Measurements from ENCODE around the gene ARL17B. TPM values are rescaled to one million over a fixed set of nuclear protein-coding genes. Genes with fewer than 3 reads are reported as not detected.
"Not testable (repeated sequence)": the region's sequence is repeated elsewhere in the genome, so short reads cannot be mapped to it uniquely, and the experiment has no call there.

Gene ARL17B
- total RNA-seq, 1 experiment from 2014 or later, result 14.2 TPM

GRCh38 chr17:46383118-46383517 is 21.6 kb upstream of the ARL17B start:
- DNase-seq (ENCODE audit: unreplicated experiment); H3K4me3 Mint-ChIP-seq (ENCODE audit: unreplicated experiment); H3K36me3 Mint-ChIP-seq (ENCODE audit: insufficient read depth, unreplicated experiment); BruUV-seq (replicated peaks); CTCF ChIA-PET; H3K9me3 Mint-ChIP-seq (ENCODE audit: unreplicated experiment); H3K4me1 Mint-ChIP-seq (ENCODE audit: insufficient read depth, unreplicated experiment); intact Hi-C loops (cut with micrococcal nuclease); POLR2A ChIA-PET; H3K27ac Mint-ChIP-seq (ENCODE audit: low read depth, unreplicated experiment); H3K27me3 Mint-ChIP-seq (ENCODE audit: insufficient read depth, unreplicated experiment): not testable (repeated sequence)

GRCh38 chr17:46373418-46373817 is 11.9 kb upstream of the ARL17B start:
- H3K27ac Mint-ChIP-seq (ENCODE audit: low read depth, unreplicated experiment); DNase-seq (ENCODE audit: unreplicated experiment); H3K4me3 Mint-ChIP-seq (ENCODE audit: unreplicated experiment); H3K9me3 Mint-ChIP-seq (ENCODE audit: unreplicated experiment); CTCF ChIA-PET; POLR2A ChIA-PET; intact Hi-C loops (cut with micrococcal nuclease); BruUV-seq (replicated peaks); H3K4me1 Mint-ChIP-seq (ENCODE audit: insufficient read depth, unreplicated experiment); H3K27me3 Mint-ChIP-seq (ENCODE audit: insufficient read depth, unreplicated experiment); H3K36me3 Mint-ChIP-seq (ENCODE audit: insufficient read depth, unreplicated experiment): not testable (repeated sequence)

- DNase-seq (ENCODE audit: unreplicated experiment); CTCF ChIA-PET; H3K27me3 Mint-ChIP-seq (ENCODE audit: insufficient read depth, unreplicated experiment); POLR2A ChIA-PET; H3K27ac Mint-ChIP-seq (ENCODE audit: low read depth, unreplicated experiment); H3K4me3 Mint-ChIP-seq (ENCODE audit: unreplicated experiment); BruUV-seq (replicated peaks); H3K4me1 Mint-ChIP-seq (ENCODE audit: insufficient read depth, unreplicated experiment); H3K9me3 Mint-ChIP-seq (ENCODE audit: unreplicated experiment); intact Hi-C loops (cut with micrococcal nuclease); H3K36me3 Mint-ChIP-seq (ENCODE audit: insufficient read depth, unreplicated experiment): not testable (repeated sequence)
These were observed 11.0 kb upstream of the ARL17B start for GRCh38 chr17:46372236-46373229.

- H3K9me3 Mint-ChIP-seq (ENCODE audit: unreplicated experiment); H3K27me3 Mint-ChIP-seq (ENCODE audit: insufficient read depth, unreplicated experiment); H3K4me1 Mint-ChIP-seq (ENCODE audit: insufficient read depth, unreplicated experiment); H3K27ac Mint-ChIP-seq (ENCODE audit: low read depth, unreplicated experiment); BruUV-seq (replicated peaks); H3K36me3 Mint-ChIP-seq (ENCODE audit: insufficient read depth, unreplicated experiment); DNase-seq (ENCODE audit: unreplicated experiment); CTCF ChIA-PET; POLR2A ChIA-PET; H3K4me3 Mint-ChIP-seq (ENCODE audit: unreplicated experiment); intact Hi-C loops (cut with micrococcal nuclease): not testable (repeated sequence)
These were observed 6.0 kb upstream of the ARL17B start for GRCh38 chr17:46367520-46367919.

GRCh38 chr17:46361145-46361735 is 326 bp downstream of the ARL17B start:
- H3K27me3 Mint-ChIP-seq (ENCODE audit: insufficient read depth, unreplicated experiment); BruUV-seq (replicated peaks); H3K27ac Mint-ChIP-seq (ENCODE audit: low read depth, unreplicated experiment); H3K4me3 Mint-ChIP-seq (ENCODE audit: unreplicated experiment); H3K9me3 Mint-ChIP-seq (ENCODE audit: unreplicated experiment); DNase-seq (ENCODE audit: unreplicated experiment); intact Hi-C loops (cut with micrococcal nuclease); H3K4me1 Mint-ChIP-seq (ENCODE audit: insufficient read depth, unreplicated experiment); CTCF ChIA-PET; H3K36me3 Mint-ChIP-seq (ENCODE audit: insufficient read depth, unreplicated experiment); POLR2A ChIA-PET: not testable (repeated sequence)

- H3K36me3 Mint-ChIP-seq (ENCODE audit: insufficient read depth, unreplicated experiment); H3K4me1 Mint-ChIP-seq (ENCODE audit: insufficient read depth, unreplicated experiment); intact Hi-C loops (cut with micrococcal nuclease); H3K9me3 Mint-ChIP-seq (ENCODE audit: unreplicated experiment); POLR2A ChIA-PET; H3K4me3 Mint-ChIP-seq (ENCODE audit: unreplicated experiment); DNase-seq (ENCODE audit: unreplicated experiment); BruUV-seq (replicated peaks); CTCF ChIA-PET; H3K27me3 Mint-ChIP-seq (ENCODE audit: insufficient read depth, unreplicated experiment); H3K27ac Mint-ChIP-seq (ENCODE audit: low read depth, unreplicated experiment): not testable (repeated sequence)
These were observed 7.7 kb downstream of the ARL17B start for GRCh38 chr17:46353856-46354255.

GRCh38 chr17:46349060-46349459 is 12.5 kb downstream of the ARL17B start:
- H3K9me3 Mint-ChIP-seq (ENCODE audit: unreplicated experiment); CTCF ChIA-PET; intact Hi-C loops (cut with micrococcal nuclease); H3K4me3 Mint-ChIP-seq (ENCODE audit: unreplicated experiment); H3K27me3 Mint-ChIP-seq (ENCODE audit: insufficient read depth, unreplicated experiment); H3K27ac Mint-ChIP-seq (ENCODE audit: low read depth, unreplicated experiment); BruUV-seq (replicated peaks); POLR2A ChIA-PET; DNase-seq (ENCODE audit: unreplicated experiment); H3K36me3 Mint-ChIP-seq (ENCODE audit: insufficient read depth, unreplicated experiment); H3K4me1 Mint-ChIP-seq (ENCODE audit: insufficient read depth, unreplicated experiment): not testable (repeated sequence)

GRCh38 chr17:46348345-46348744 is 13.2 kb downstream of the ARL17B start:
- H3K4me1 Mint-ChIP-seq (ENCODE audit: insufficient read depth, unreplicated experiment); H3K36me3 Mint-ChIP-seq (ENCODE audit: insufficient read depth, unreplicated experiment); BruUV-seq (replicated peaks); H3K27ac Mint-ChIP-seq (ENCODE audit: low read depth, unreplicated experiment); H3K27me3 Mint-ChIP-seq (ENCODE audit: insufficient read depth, unreplicated experiment); intact Hi-C loops (cut with micrococcal nuclease); H3K9me3 Mint-ChIP-seq (ENCODE audit: unreplicated experiment); H3K4me3 Mint-ChIP-seq (ENCODE audit: unreplicated experiment); CTCF ChIA-PET; POLR2A ChIA-PET; DNase-seq (ENCODE audit: unreplicated experiment): not testable (repeated sequence)

GRCh38 chr17:46342131-46342530 is 19.4 kb downstream of the ARL17B start:
- DNase-seq (ENCODE audit: unreplicated experiment); H3K36me3 Mint-ChIP-seq (ENCODE audit: insufficient read depth, unreplicated experiment); CTCF ChIA-PET; POLR2A ChIA-PET; BruUV-seq (replicated peaks); H3K4me3 Mint-ChIP-seq (ENCODE audit: unreplicated experiment); H3K4me1 Mint-ChIP-seq (ENCODE audit: insufficient read depth, unreplicated experiment); H3K27ac Mint-ChIP-seq (ENCODE audit: low read depth, unreplicated experiment); H3K27me3 Mint-ChIP-seq (ENCODE audit: insufficient read depth, unreplicated experiment); intact Hi-C loops (cut with micrococcal nuclease); H3K9me3 Mint-ChIP-seq (ENCODE audit: unreplicated experiment): not testable (repeated sequence)

Measured in MCF 10A (cell line).